ENCODE results near the gene ETFA. TPM values are rescaled to one million over a fixed set of nuclear protein-coding genes. Genes with fewer than 3 reads are reported as not detected.

ETFA gene
- total and polyA plus RNA-seq, 9 of the 15 experiments (the other 6 are each of a cell fraction or from before 2014, with no cell fraction given), result 130 to 543 (median 232) TPM

GRCh38 chr15:76359152-76359551, 47.9 kb upstream of the ETFA start:
- no peak for ATAC-seq
- no peak for DNase-seq (ENCODE audit: extremely low read depth in 1 of 4, low spot score in 3 of 4)
- Histone ChIP-seq H3K4me3 (no peak overlapping the region), H3K79me2 (ENCODE audit: control insufficient read depth, insufficient read depth, low read length) (no peaks in the 10 kb centered on the region), H4K20me1 (replicated peaks; ENCODE audit: control insufficient read depth, insufficient read depth, low read length) (no peaks in the 10 kb centered on the region), H3K9ac (ENCODE audit: insufficient read depth in 1 of 2, low read depth in 2 of 2, low read length in 2 of 2) (no peak overlapping the region), H3K36me3 (ENCODE audit: control insufficient read depth, insufficient read depth, low read length) (no peaks in the 10 kb centered on the region), H3K4me2 (ENCODE audit: insufficient read depth, low read length) (no peak overlapping the region), H3K4me1 (replicated peaks in 1 of 2; ENCODE audit: control insufficient read depth in 2 of 2, insufficient read depth in 2 of 2, low read length in 2 of 2) (no peaks in the 10 kb centered on the region), H3K27me3 (ENCODE audit: control insufficient read depth in 2 of 2, insufficient read depth in 2 of 2, low read length in 2 of 2) (peaks cover 2 to 16% of the 10 kb centered on the region in 2 experiments; a peak in 3 of 5 replicates), H2AFZ (ENCODE audit: low read depth, low read length) (no peak overlapping the region), H3K9me1 (ENCODE audit: control insufficient read depth, insufficient read depth, low read length) (no peaks in the 10 kb centered on the region), H3K9me3 (replicated peaks; ENCODE audit: control insufficient read depth, insufficient read depth, low read depth, low read length) (no peaks in the 10 kb centered on the region), H3K27ac (ENCODE audit: extremely low read depth, low read depth, low read length) (no peak overlapping the region)
- POLR2A ChIA-PET, result interaction anchor here (0.7 to 1.6 kb wide), 2 partner anchors 11 to 23 kb away, joined by 3 to 4 read pairs; partner anchors contain the start of gene ISL2
- WGBS (ENCODE audit: insufficient coverage, low coverage, missing lambda C conversion rate), result 0% methylated on average over 3 of the region's 3 CpGs
- intact Hi-C loops (cut with micrococcal nuclease) (no loop called here), in situ Hi-C loops (cut with MboI) (no loop called here)
- BruUV-seq (replicated peaks), result no TSS peak
- no peak for FAIRE-seq
- CTCF ChIA-PET (ENCODE audit: low intra/inter-chr PET ratio), result no interaction called here
- no peak for TF ChIP-seq NONO (IDR thresholded peaks at IDR 0.05; ENCODE audit: low read depth in 2 of 2, low read length in 1 of 2)
- TF ChIP-seq CC2D1A (IDR thresholded peaks at IDR 0.05), result no peak
- no peak for TF ChIP-seq TFAM (CRISPR knock-in tag; conservative IDR thresholded peaks at IDR 0.05)
- TF ChIP-seq ILK (tag; IDR thresholded peaks at IDR 0.05; ENCODE audit: borderline replicate concordance, low read depth), result no peak
- TF ChIP-seq CXXC5 (CRISPR knock-in tag; IDR thresholded peaks at IDR 0.05), result no peak
- no peak for TF ChIP-seq PATZ1 (CRISPR knock-in tag; IDR thresholded peaks at IDR 0.05; ENCODE audit: borderline replicate concordance)
- TF ChIP-seq TOE1 (IDR thresholded peaks at IDR 0.05; ENCODE audit: borderline replicate concordance), result no peak
- no peak for TF ChIP-seq TOE1 (CRISPR knock-in tag; IDR thresholded peaks at IDR 0.05; ENCODE audit: borderline replicate concordance, low read depth)
- TF ChIP-seq ZNF780A (CRISPR knock-in tag; IDR thresholded peaks at IDR 0.05), result no peak
- no peak for TF ChIP-seq HLTF (IDR thresholded peaks at IDR 0.05)
- TF ChIP-seq TAF1 (IDR thresholded peaks at IDR 0.05; ENCODE audit: control insufficient read depth, extremely low read depth, insufficient read depth, low read length, severe bottlenecking), result no peak
- TF ChIP-seq ZBTB1 (CRISPR knock-in tag; IDR thresholded peaks at IDR 0.05; ENCODE audit: borderline replicate concordance, low read depth), result no peak
- no peak for TF ChIP-seq MCM3 (IDR thresholded peaks at IDR 0.05)
- no peak for TF ChIP-seq ESRRA (IDR thresholded peaks at IDR 0.05; ENCODE audit: borderline replicate concordance, low read depth)
